Astrocyte (in vitro differentiated cells and primary cell): ENCODE measurements around the gene SLIT3. TPM values are rescaled to one million over a fixed set of nuclear protein-coding genes. Genes with fewer than 3 reads are reported as not detected.

Experiments
- DNase-seq: peaks from one replicate; pipeline ENCODE4 v3.0.0-alpha.2; 2010; ENCODE audit warnings: low read depth
- FAIRE-seq: peaks from 2 replicates; lab custom pipeline; 2011; peaks lifted over from hg19 to GRCh38; lab: Jason Lieb, UNC
- H2AFZ ChIP-seq: 2 replicates; pipeline ENCODE4 v1.6.0; 2012; ENCODE audit warnings: low read depth, low read length, inconsistent platforms
- H3K27ac ChIP-seq: 2 replicates; pipeline ENCODE4 v1.5.1; 2011; ENCODE audit warnings: low read depth, low read length, inconsistent platforms
- H3K27me3 ChIP-seq: 2 replicates; pipeline ENCODE4 v1.6.0; 2011; ENCODE audit warnings: low read length, inconsistent platforms; ENCODE audit not compliant: insufficient read depth
- H3K36me3 ChIP-seq: 2 replicates; pipeline ENCODE4 v1.5.1; 2011; ENCODE audit warnings: low read length, inconsistent platforms; ENCODE audit not compliant: insufficient read depth
- H3K4me1 ChIP-seq: 2 replicates; pipeline ENCODE4 v1.5.1; 2011; ENCODE audit warnings: low read length, inconsistent platforms; ENCODE audit not compliant: insufficient read depth
- H3K4me2 ChIP-seq: 2 replicates; pipeline ENCODE4 v1.6.0; 2012; ENCODE audit warnings: low read length, inconsistent platforms
- H3K4me3 ChIP-seq: 2 replicates; pipeline ENCODE4 v1.5.1; 2011; ENCODE audit warnings: low read depth, mild to moderate bottlenecking, low read length, inconsistent platforms; ENCODE audit not compliant: insufficient read depth
- H3K79me2 ChIP-seq: 2 replicates; pipeline ENCODE4 v1.6.0; 2012; ENCODE audit warnings: mild to moderate bottlenecking, low read length, inconsistent platforms; ENCODE audit not compliant: insufficient read depth
- H3K9ac ChIP-seq: 2 replicates; pipeline ENCODE4 v1.6.0; 2012; ENCODE audit warnings: mild to moderate bottlenecking, low read length, inconsistent platforms
- H3K9me3 ChIP-seq: 2 replicates; pipeline ENCODE4 v1.5.1; 2012; ENCODE audit warnings: low read depth, mild to moderate bottlenecking, low read length, inconsistent platforms; ENCODE audit not compliant: insufficient read depth
- H4K20me1 ChIP-seq: 2 replicates; pipeline ENCODE4 v1.6.0; 2012; ENCODE audit warnings: low read length, inconsistent platforms; ENCODE audit not compliant: insufficient read depth
- H3K27ac Mint-ChIP-seq: one replicate; pipeline ENCODE4 v1.8.0; 2021; ENCODE audit warnings: mild to moderate bottlenecking, mixed read lengths; ENCODE audit not compliant: unreplicated experiment
- H3K27me3 Mint-ChIP-seq: one replicate; pipeline ENCODE4 v1.8.0; 2021; ENCODE audit warnings: low read depth, mixed read lengths; ENCODE audit not compliant: unreplicated experiment
- H3K36me3 Mint-ChIP-seq: one replicate; pipeline ENCODE4 v1.8.0; 2021; ENCODE audit warnings: low read depth, mixed read lengths; ENCODE audit not compliant: unreplicated experiment
- H3K4me1 Mint-ChIP-seq: one replicate; pipeline ENCODE4 v1.8.0; 2021; ENCODE audit warnings: low read depth, mixed read lengths; ENCODE audit not compliant: unreplicated experiment
- H3K4me3 Mint-ChIP-seq: one replicate; pipeline ENCODE4 v1.8.0; 2021; ENCODE audit warnings: mild to moderate bottlenecking, moderate library complexity, mixed read lengths; ENCODE audit not compliant: unreplicated experiment
- H3K9me3 Mint-ChIP-seq: one replicate; pipeline ENCODE4 v1.8.0; 2021; ENCODE audit warnings: mild to moderate bottlenecking, mixed read lengths; ENCODE audit not compliant: unreplicated experiment
- EZH2 ChIP-seq: IDR thresholded peaks from 2 replicates; pipeline ENCODE4 v1.6.1; 2012; ENCODE audit warnings: mild to moderate bottlenecking, low read length, inconsistent platforms; ENCODE audit not compliant: insufficient read depth
- total RNA-seq: library from RNA; stranded (reverse); gene quantifications from 2 replicates; pipeline ENCODE4 v1.2.1, GENCODE V29; 2021
- TF ChIP-seq, protein P1 (sequence below): IDR thresholded peaks from 2 replicates; pipeline ENCODE4 v1.5.1; 2011; ENCODE audit warnings: low read depth, mild to moderate bottlenecking, inconsistent platforms, low read length, moderate library complexity; ENCODE audit not compliant: insufficient read depth

Gene SLIT3
- total RNA-seq, 1 donor from 2014 or later = 20.7 TPM

DNA sequence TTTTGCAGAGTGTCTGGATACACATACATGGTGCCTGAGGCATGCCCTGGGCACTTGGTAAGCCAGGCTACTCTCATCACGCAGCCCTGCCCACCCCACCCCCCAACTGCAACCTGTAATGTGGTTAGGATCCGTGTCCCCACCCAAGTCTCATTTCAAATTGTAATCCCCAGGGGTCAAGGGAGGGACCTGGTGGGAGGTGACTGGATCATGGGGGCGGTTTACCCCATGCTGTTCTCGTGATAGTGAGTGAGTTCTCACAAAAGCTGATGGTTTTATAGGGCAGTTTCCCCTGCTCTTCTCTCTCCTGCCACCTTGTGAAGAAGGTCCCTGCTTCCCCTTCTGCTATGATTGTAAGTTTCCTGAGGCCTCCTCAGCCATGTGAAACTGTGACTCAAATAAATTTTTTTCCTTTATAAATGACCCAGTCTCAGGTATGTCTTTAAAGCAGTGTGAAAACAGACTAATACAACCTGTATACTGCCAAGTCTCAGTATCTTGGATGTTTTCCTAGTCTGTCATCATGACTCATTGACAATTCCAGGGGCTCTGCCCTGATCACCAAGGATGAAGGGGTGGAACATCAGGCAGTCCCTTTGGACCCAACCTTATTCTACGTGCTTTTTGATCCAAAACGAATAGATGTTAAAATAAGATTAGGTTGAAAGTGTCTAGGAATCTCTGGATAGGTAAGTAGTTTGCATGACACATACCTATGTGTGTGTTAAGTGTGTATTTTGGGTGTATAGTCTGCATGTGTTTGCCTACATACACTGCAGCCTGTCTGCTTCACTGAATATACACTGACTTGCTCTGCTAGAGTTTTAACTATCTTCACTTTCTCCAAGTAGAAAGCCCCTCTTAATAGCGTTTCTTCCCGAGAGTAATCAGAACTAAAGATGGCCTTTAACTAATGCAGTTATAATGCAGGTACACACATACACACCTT, 293.8 kb downstream of the SLIT3 start:
- DNase-seq = peak; percentile 74
- Histone ChIP-seq H3K4me3 (no peak overlapping the region), H3K4me2 (no peak overlapping the region), H3K27ac (no peak overlapping the region), H3K9me3 (no peaks in the 10 kb centered on the region), H3K36me3 (no peaks in the 10 kb centered on the region), H2AFZ (no peak overlapping the region), H3K4me1 (peaks cover 12% of the 10 kb centered on the region), H3K27me3 (no peaks in the 10 kb centered on the region), H3K9ac (no peak overlapping the region), H3K79me2 (no peaks in the 10 kb centered on the region), H4K20me1 (no peaks in the 10 kb centered on the region)
- H3K36me3 Mint-ChIP-seq = no peaks in the 10 kb centered on the region
- no peak overlapping the region for H3K27ac Mint-ChIP-seq
- H3K9me3 Mint-ChIP-seq = no peaks in the 10 kb centered on the region
- no peak overlapping the region for H3K4me3 Mint-ChIP-seq
- H3K4me1 Mint-ChIP-seq = peaks cover 22% of the 10 kb centered on the region
- TF ChIP-seq, protein P1, sequence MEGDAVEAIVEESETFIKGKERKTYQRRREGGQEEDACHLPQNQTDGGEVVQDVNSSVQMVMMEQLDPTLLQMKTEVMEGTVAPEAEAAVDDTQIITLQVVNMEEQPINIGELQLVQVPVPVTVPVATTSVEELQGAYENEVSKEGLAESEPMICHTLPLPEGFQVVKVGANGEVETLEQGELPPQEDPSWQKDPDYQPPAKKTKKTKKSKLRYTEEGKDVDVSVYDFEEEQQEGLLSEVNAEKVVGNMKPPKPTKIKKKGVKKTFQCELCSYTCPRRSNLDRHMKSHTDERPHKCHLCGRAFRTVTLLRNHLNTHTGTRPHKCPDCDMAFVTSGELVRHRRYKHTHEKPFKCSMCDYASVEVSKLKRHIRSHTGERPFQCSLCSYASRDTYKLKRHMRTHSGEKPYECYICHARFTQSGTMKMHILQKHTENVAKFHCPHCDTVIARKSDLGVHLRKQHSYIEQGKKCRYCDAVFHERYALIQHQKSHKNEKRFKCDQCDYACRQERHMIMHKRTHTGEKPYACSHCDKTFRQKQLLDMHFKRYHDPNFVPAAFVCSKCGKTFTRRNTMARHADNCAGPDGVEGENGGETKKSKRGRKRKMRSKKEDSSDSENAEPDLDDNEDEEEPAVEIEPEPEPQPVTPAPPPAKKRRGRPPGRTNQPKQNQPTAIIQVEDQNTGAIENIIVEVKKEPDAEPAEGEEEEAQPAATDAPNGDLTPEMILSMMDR = no peak
- no peak for TF ChIP-seq EZH2
- no peak for FAIRE-seq
- no peaks in the 10 kb centered on the region for H3K27me3 Mint-ChIP-seq

DNA sequence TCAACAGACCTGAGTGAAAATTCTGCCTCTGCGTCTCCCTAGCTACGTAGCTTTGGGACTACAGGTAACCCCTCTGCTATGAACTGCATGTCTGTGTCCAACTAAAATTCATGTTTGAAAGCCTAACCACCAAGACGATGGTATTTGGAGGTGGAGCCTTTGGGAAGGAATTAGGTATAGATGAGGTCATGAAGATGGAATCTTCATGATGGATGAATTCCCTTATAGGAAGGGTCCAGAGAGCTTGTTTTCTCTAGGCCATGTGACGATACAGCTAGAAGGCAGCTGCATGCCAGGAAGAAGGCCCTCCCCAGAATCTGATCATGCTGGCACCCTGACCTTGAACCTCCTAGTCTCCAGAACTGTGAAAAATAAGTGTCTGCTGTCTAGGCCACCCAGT, 296.4 kb downstream of the SLIT3 start:
- H3K9ac ChIP-seq = no peak overlapping the region
- DNase-seq (peak; percentile 73), FAIRE-seq (no peak)
- no peak overlapping the region for H3K4me3 ChIP-seq
- no peaks in the 10 kb centered on the region for H4K20me1 ChIP-seq
- no peaks in the 10 kb centered on the region for H3K36me3 ChIP-seq
- no peaks in the 10 kb centered on the region for H3K36me3 Mint-ChIP-seq
- H3K4me1 Mint-ChIP-seq = peaks cover 22% of the 10 kb centered on the region
- H3K9me3 Mint-ChIP-seq = no peaks in the 10 kb centered on the region
- TF ChIP-seq EZH2 = no peak
- TF ChIP-seq, protein P1 = no peak
- H3K9me3 ChIP-seq = no peaks in the 10 kb centered on the region
- no peaks in the 10 kb centered on the region for H3K27me3 ChIP-seq
- H3K79me2 ChIP-seq = no peaks in the 10 kb centered on the region
- no peak overlapping the region for H3K4me2 ChIP-seq
- peak overlapping the region; percentile 78 for H3K27ac Mint-ChIP-seq
- no peaks in the 10 kb centered on the region for H3K27me3 Mint-ChIP-seq
- peaks cover 12% of the 10 kb centered on the region for H3K4me1 ChIP-seq
- no peak overlapping the region for H3K4me3 Mint-ChIP-seq
- no peak overlapping the region for H2AFZ ChIP-seq
- H3K27ac ChIP-seq = no peak overlapping the region
